HUES48 (cell line): ENCODE data around the gene SETD9.

Source experiments
- H3K27ac ChIP-seq: one replicate; pipeline ENCODE4 v1.7.0; 2013; ENCODE audit warnings: low read depth, low read length, inconsistent platforms
- H3K27me3 ChIP-seq: 2 replicates; pipeline ENCODE4 v1.6.1; 2013; ENCODE audit warnings: mild to moderate bottlenecking, low read length; ENCODE audit not compliant: control insufficient read depth, insufficient read depth
- H3K36me3 ChIP-seq: 2 replicates; pipeline ENCODE4 v1.6.1; 2013; ENCODE audit warnings: low read length; ENCODE audit not compliant: control insufficient read depth, insufficient read depth
- H3K4me1 ChIP-seq: 2 replicates; pipeline ENCODE4 v1.6.1; 2013; ENCODE audit warnings: mild to moderate bottlenecking, low read length; ENCODE audit not compliant: control insufficient read depth, insufficient read depth
- H3K4me3 ChIP-seq: 2 replicates; pipeline ENCODE4 v1.5.1; 2013; ENCODE audit warnings: mild to moderate bottlenecking, low read depth, low read length
- H3K9ac ChIP-seq: 2 replicates; pipeline ENCODE4 v1.6.1; 2013; ENCODE audit warnings: mild to moderate bottlenecking, low read depth, low read length, moderate library complexity
- H3K9me3 ChIP-seq: 2 replicates; pipeline ENCODE4 v1.6.1; 2013; ENCODE audit warnings: low read length; ENCODE audit not compliant: control insufficient read depth, insufficient read depth

SETD9 gene

DNA sequence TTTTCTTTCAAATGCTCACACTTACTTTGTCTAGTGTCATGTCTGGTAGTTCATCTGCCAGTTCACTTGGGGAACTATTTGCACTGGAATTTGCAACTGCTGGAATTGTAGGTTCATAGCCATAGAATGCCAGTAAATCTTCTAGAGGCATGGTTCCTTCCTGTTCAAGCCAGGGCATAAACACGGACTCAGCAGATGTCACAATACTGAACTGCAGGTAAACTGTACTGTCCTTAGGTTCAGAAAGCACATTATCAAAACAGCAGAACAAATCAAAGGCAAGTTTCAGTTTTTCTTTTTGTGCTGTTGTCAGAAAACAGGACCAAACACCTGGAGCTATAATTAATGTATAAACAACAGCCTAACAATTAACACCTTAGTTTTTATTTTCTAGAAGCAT is 29.5 kb downstream of the SETD9 start:
- Histone ChIP-seq H3K27ac (no peak overlapping the region), H3K4me3 (no peak overlapping the region), H3K27me3 (no peaks in the 10 kb centered on the region), H3K4me1 (no peaks in the 10 kb centered on the region), H3K9ac (no peak overlapping the region), H3K9me3 (no peaks in the 10 kb centered on the region), H3K36me3 (peaks cover 100% of the 10 kb centered on the region)

DNA sequence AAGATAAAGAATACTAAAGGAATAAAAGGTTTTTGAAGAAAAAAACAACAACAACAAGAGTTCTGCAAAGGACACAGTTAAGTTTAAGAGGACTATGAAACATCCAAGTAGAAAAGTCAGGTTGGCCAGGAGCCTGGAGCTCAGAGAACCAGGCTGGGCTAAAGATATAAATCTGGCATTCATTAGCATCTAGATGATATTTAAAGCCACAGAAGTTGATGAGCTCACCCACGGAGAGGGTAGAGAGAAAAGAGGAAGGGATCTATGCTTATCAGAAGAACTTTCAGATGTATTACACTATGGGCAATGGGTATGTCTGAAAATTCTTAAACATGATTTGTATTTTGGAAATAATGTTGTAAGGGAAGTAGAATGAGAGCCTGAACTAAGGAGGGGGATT is 32.6 kb downstream of the SETD9 start:
- Histone ChIP-seq H3K9me3 (no peaks in the 10 kb centered on the region), H3K27me3 (no peaks in the 10 kb centered on the region), H3K27ac (no peak overlapping the region), H3K4me3 (no peak overlapping the region), H3K4me1 (no peaks in the 10 kb centered on the region), H3K36me3 (peaks cover 97% of the 10 kb centered on the region), H3K9ac (no peak overlapping the region)

- no peaks in the 10 kb centered on the region for H3K9me3 ChIP-seq
- H3K4me1 ChIP-seq = peaks cover 10% of the 10 kb centered on the region
- H3K27ac ChIP-seq = no peak overlapping the region
- no peak overlapping the region for H3K9ac ChIP-seq
- H3K36me3 ChIP-seq = peaks cover 75% of the 10 kb centered on the region
- no peak overlapping the region for H3K4me3 ChIP-seq
- H3K27me3 ChIP-seq = no peaks in the 10 kb centered on the region
Observed at GRCh38 chr5:56947052-56947451, 37.7 kb downstream of the SETD9 start.

DNA sequence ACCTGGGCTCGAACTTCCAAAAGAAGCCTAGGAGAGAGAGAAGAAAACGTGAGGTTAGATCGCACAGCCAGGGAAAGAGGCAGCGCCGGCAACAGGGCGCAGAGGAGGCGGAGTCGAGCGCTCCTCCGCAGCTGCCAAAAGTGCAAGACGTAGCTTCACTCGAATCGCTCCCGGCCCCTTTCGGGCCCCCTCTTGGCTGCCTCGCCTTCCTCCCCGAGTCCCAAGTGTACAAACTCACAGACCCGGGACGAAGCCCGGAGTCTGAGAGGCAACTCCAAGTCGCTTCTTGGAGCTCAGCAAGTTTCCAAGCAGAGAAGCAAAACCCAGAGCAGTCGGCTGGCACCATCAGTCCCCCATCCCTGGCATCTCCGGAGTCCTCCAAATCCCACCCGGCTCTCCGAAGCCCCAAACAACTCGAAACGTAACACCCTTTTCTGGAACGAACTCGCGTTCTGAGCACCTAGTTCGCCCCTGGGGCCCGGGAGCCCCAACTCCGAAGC is 41.3 kb downstream of the SETD9 start:
- no peaks in the 10 kb centered on the region for H3K9me3 ChIP-seq
- peak overlapping the region; percentile 78 for H3K27ac ChIP-seq
- peaks cover 16% of the 10 kb centered on the region for H3K27me3 ChIP-seq
- H3K4me3 ChIP-seq = peak overlapping the region; percentile 85
- peaks cover 42% of the 10 kb centered on the region for H3K36me3 ChIP-seq
- peak overlapping the region; percentile 11; the same call in 1 of the 2 replicates for H3K9ac ChIP-seq
- H3K4me1 ChIP-seq = peaks cover 13% of the 10 kb centered on the region

- peaks cover 16% of the 10 kb centered on the region for H3K27me3 ChIP-seq
- H3K4me3 ChIP-seq = peak overlapping the region; percentile 85
- H3K36me3 ChIP-seq = peaks cover 35% of the 10 kb centered on the region
- H3K9ac ChIP-seq = peak overlapping the region; percentile 81; the same call in 1 of the 2 replicates
- peak overlapping the region; percentile 78 for H3K27ac ChIP-seq
- H3K4me1 ChIP-seq = peaks cover 13% of the 10 kb centered on the region
- no peaks in the 10 kb centered on the region for H3K9me3 ChIP-seq
Observed at GRCh38 chr5:56951126-56951945, 41.9 kb downstream of the SETD9 start.

- peaks cover 13% of the 10 kb centered on the region for H3K4me1 ChIP-seq
- no peaks in the 10 kb centered on the region for H3K9me3 ChIP-seq
- peak within 1 kb of the TSS; percentile 85 for H3K4me3 ChIP-seq
- H3K27ac ChIP-seq = peak within 1 kb of the TSS; percentile 78
- peak within 1 kb of the TSS; percentile 81; the same call in 1 of the 2 replicates for H3K9ac ChIP-seq
- H3K36me3 ChIP-seq = peaks cover 27% of the 10 kb centered on the region
- peaks cover 16% of the 10 kb centered on the region for H3K27me3 ChIP-seq
Observed at GRCh38 chr5:56951946-56952691, 42.7 kb downstream of the SETD9 start, which contains the start of gene MIER3. TSS of gene MIER3 (minus strand) at chr5:56952123. CDS start at chr5:56952102, 21 bp downstream.

- no peak overlapping the region for H3K4me3 ChIP-seq
- H3K36me3 ChIP-seq = peaks cover 9% of the 10 kb centered on the region
- no peak overlapping the region for H3K9ac ChIP-seq
- peaks cover 20% of the 10 kb centered on the region for H3K4me1 ChIP-seq
- H3K27ac ChIP-seq = no peak overlapping the region
- peaks cover 16% of the 10 kb centered on the region for H3K27me3 ChIP-seq
- no peaks in the 10 kb centered on the region for H3K9me3 ChIP-seq
Observed at GRCh38 chr5:56954262-56954661, 44.9 kb downstream of the SETD9 start.

DNA sequence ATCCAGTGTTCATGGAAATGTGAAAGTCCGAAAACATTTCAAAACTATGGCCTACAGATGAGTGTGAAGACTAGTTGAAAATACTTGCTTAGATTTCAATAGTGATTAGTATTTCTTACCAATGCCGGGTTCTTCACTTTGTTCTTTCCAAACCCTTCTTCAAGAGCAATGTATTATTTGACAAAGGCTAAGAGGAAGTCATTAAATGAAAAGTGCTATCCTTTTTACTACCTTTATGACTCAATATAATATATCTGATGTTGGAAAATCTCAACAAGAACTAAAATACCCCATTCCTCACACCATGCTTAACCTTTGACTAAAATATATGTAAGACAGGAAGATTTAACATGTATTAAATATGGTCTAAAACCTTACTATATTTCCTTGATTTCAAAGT is 49.2 kb downstream of the SETD9 start:
- peaks cover 7% of the 10 kb centered on the region; the same call in 1 of the 2 replicates for H3K4me1 ChIP-seq
- no peaks in the 10 kb centered on the region for H3K36me3 ChIP-seq
- H3K9ac ChIP-seq = no peak overlapping the region
- H3K27me3 ChIP-seq = peaks cover 4% of the 10 kb centered on the region; the same call in 1 of the 2 replicates
- H3K27ac ChIP-seq = no peak overlapping the region
- no peak overlapping the region for H3K4me3 ChIP-seq
- no peaks in the 10 kb centered on the region for H3K9me3 ChIP-seq

DNA sequence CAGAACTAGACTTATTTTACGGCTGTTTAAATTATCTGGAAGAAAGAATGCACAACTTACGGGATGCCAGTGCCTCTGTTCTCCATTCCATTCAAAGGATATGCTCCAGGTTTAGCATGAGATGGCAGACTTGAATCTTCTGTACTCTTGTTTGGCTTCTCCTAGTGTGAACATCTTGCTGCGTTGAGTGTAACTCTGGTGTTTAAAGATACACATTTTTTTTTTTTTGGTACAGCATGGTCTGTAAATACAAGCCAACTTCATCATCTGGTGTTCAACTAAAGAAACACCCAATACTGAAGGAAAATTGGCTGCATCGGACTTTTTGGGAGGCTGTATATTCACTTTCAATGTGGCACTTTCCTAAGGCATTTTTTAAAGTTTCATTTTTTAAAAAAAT is 49.9 kb downstream of the SETD9 start:
- no peak overlapping the region for H3K4me3 ChIP-seq
- H3K27me3 ChIP-seq = no peaks in the 10 kb centered on the region; the same call in 1 of the 2 replicates

GRCh38 chr5:56961746-56962145 is 52.4 kb downstream of the SETD9 start:
- H3K9me3 ChIP-seq = no peaks in the 10 kb centered on the region
- no peaks in the 10 kb centered on the region for H3K27me3 ChIP-seq
- no peak overlapping the region for H3K27ac ChIP-seq
- H3K36me3 ChIP-seq = no peaks in the 10 kb centered on the region
- H3K9ac ChIP-seq = no peak overlapping the region
- no peak overlapping the region for H3K4me3 ChIP-seq
- H3K4me1 ChIP-seq = peaks cover 7% of the 10 kb centered on the region; the same call in 1 of the 2 replicates

More for the DNA sequence above, 49.9 kb downstream of the SETD9 start:
- H3K9me3 ChIP-seq = no peaks in the 10 kb centered on the region
- no peak overlapping the region for H3K9ac ChIP-seq
- H3K27ac ChIP-seq = no peak overlapping the region
- no peaks in the 10 kb centered on the region for H3K36me3 ChIP-seq
- H3K4me1 ChIP-seq = peaks cover 7% of the 10 kb centered on the region; the same call in 1 of the 2 replicates
